Ecto neural progenitor cell (in vitro differentiated cells): ENCODE measurements around the gene IFNA1.
"Not testable (repeated sequence)": the region's sequence is repeated elsewhere in the genome, so short reads cannot be mapped to it uniquely, and the experiment has no call there.

Source experiments
- DNase-seq: peaks from one replicate; pipeline ENCODE4 v3.0.0-alpha.2; 2018; ENCODE audit warnings: low spot score

Gene IFNA1

GRCh38 chr9:21449312-21449711, 9.1 kb downstream of the IFNA1 start:
- not testable (repeated sequence) for DNase-seq

GRCh38 chr9:21450733-21451394, 10.6 kb downstream of the IFNA1 start:
- no peak for DNase-seq

- no peak for DNase-seq
Measured at GRCh38 chr9:21452681-21453080, 12.4 kb downstream of the IFNA1 start.

GRCh38 chr9:21454149-21454548, 13.9 kb downstream of the IFNA1 start:
- no peak for DNase-seq

- DNase-seq = no peak
Measured at GRCh38 chr9:21455320-21455719, 15.1 kb downstream of the IFNA1 start.

GRCh38 chr9:21461377-21461776, 21.1 kb downstream of the IFNA1 start:
- no peak for DNase-seq

- DNase-seq = no peak
Measured at GRCh38 chr9:21465138-21465537, 24.9 kb downstream of the IFNA1 start.

GRCh38 chr9:21465859-21466518, 25.8 kb downstream of the IFNA1 start:
- no peak for DNase-seq

- DNase-seq = no peak
Measured at GRCh38 chr9:21470126-21470525, 29.9 kb downstream of the IFNA1 start.

- DNase-seq = no peak
Measured at GRCh38 chr9:21473236-21473635, 33.0 kb downstream of the IFNA1 start.

- no peak for DNase-seq
Measured at GRCh38 chr9:21477466-21477865, 37.2 kb downstream of the IFNA1 start.

GRCh38 chr9:21479152-21479702, 39.0 kb downstream of the IFNA1 start:
- DNase-seq = no peak

GRCh38 chr9:21481470-21482056, 41.3 kb downstream of the IFNA1 start:
- DNase-seq = no peak

GRCh38 chr9:21482213-21482612, 42.0 kb downstream of the IFNA1 start, which contains the start of gene IFNE:
IFNE (minus strand) TSS chr9:21482313; CDS start chr9:21481694, 619 bp downstream.
- no peak for DNase-seq
